Right ventricle myocardium inferior (tissue), 1 donor: ENCODE data around the gene ARSG. TPM values are rescaled to one million over a fixed set of nuclear protein-coding genes. Genes with fewer than 3 reads are reported as not detected.

Experiments
- ATAC-seq: fragments of 200-7000 bp; cut with Tn5 transposase; one replicate; pipeline ENCODE4 v1.9.1; 2020; ENCODE audit warnings: mild to moderate bottlenecking, moderate library complexity
- DNase-seq: peaks from one replicate; pipeline ENCODE4 v3.0.0; 2021; ENCODE audit errors: missing footprints
- intact Hi-C: fragments of 100-400 bp; cut with DNase I; formaldehyde crosslinking; loops from one replicate; pipeline ENCODE4 v1.11.0; 2022
- total RNA-seq: library from RNA; stranded (reverse); fragmentation: NEBNext Ultra II Directional; extraction: Animal tissue kit (Norgen Biotek cat#: 25700); gene quantifications from one replicate; pipeline ENCODE4 v1.2.1, GENCODE V29; 2021
- donor health status: DM: no; HTN: yes; CAD: no; lungs with severe emphysema.

The ARSG gene
- total RNA-seq, 1 donor from 2014 or later: 2.2 TPM

DNA sequence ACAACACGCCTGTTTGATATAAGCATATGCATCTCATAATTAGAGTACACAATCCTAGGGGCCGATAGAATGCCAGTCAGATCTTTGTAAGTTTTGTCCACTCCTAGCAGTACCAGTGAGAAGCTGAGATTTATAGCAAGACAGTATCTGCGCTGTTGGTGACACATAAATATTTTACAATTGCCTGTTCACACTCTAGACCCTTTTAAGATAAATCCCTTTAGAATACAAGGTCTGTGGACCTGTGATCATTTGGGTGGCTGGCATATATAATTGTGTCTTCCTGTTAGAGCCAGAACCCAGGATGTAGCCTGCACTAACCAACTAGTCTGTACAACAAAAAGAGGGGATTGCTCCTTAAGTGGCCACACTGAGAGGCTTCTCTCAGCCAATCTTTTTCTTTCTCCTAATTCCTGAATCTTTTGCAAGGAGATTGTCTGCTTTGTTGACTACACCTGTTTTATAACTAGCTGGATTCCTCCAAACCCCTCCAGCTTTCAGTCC lies 91.3 kb downstream of the ARSG start:
- no peak for ATAC-seq
- intact Hi-C loops: no loop called here
- no peak for DNase-seq

- intact Hi-C loops: no loop called here
- DNase-seq (no peak), ATAC-seq (no peak)
Measured at GRCh38 chr17:68383120-68383442, 91.8 kb downstream of the ARSG start.

DNA sequence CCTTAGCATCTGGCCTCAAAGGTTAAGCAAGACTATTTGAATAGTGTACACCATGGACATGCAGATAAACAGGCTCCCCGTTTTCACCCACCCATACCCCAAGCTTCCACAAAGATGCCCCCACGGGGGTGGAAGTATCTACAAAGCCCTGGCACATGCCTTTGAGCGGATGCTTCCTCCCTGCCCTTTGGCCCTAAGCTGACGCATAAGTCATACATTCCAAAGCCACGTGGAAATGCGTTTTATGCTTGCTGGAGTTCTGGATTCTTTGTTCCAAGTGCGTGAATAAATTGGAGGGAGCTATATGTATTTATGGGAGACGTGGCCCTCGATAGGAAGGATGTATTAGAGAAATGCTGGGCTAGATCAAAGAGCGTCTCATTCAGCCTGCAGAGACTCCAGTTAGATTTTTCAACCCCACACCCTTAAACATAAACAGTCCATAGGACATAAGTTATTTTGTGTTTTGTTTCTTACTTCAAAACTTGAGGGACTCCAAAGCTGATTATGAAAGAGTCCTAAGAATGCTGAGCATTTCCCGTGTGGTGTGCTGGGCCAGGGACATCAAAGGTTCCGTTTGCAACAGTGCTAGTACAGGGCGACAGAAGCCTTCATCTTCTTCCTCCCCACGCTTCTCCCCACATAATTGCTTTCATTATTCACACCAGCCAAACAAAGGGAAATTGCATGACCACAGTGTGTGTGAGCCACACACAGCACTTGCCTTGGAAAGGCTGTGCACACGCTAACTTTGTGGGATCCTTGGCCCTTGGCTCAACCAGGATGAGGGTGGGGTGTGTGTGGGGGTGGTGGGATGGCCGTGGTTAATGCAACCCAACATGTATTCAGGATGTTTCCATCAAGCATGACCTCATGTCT lies 92.4 kb downstream of the ARSG start:
- ATAC-seq (no peak), DNase-seq (no peak)
- intact Hi-C loops: no loop called here

DNA sequence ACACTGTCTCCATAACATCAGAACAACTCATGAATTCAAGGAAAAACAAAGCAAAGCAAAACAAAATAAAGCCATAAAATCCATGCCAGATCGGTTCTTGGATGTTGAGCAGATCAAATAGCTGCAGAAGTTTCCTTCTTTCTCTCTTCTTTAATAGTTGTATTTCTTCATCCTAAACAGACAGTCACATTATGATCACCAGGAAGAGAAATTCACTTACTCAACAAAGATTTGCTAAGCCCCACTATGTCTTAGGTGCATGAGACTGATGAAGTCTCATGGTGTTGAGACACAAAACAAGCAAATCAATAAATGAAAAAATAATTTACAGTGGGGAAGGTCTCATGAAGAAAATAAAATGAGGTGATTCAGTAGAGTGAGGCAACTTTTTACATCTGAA lies 93.2 kb downstream of the ARSG start:
- no peak for ATAC-seq
- DNase-seq: no peak
- intact Hi-C loops: no loop called here

- intact Hi-C loops: no loop called here
- DNase-seq (no peak), ATAC-seq (no peak)
Measured at GRCh38 chr17:68384941-68385340, 93.6 kb downstream of the ARSG start.

DNA sequence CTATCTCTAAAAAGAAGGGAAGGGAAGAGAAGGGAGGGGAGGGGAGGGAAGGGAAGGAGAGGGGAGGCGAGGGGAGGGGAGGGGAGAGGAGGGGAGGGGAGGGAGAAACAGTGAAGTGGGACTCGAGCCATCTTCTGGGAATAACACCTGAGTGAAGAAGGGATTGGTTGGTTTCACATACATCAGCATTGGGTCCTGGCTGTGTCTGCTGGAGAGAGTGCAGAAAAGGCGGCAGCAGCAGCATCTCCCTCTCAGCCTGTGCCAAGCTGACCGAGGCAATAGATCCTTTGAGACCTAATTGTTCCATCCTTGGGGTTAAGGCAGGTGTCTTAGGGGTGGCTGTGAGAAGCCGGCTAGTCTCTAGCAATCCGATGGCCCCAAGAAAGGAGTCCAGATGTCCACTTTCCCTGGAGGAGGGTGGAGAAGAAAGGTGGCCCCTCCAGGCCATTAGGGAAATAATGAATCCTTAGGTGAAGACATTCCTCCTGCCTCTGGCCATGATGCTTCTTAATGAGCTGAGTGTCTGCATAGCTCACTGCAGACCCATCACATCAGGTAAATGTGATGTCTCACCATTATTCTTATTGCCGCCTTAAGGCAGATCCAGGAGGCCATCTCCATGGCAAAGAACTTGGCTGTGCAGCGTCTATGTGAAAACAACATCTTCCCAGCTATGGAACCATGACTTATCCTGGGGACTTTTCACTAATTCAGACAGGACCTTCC lies 94.4 kb downstream of the ARSG start:
- no peak for DNase-seq
- intact Hi-C loops: no loop called here
- no peak for ATAC-seq

GRCh38 chr17:68387435-68388218 lies 96.3 kb downstream of the ARSG start:
- DNase-seq (no peak), ATAC-seq (no peak)
- intact Hi-C loops: no loop called here

- intact Hi-C loops: no loop called here
- DNase-seq (no peak), ATAC-seq (no peak)
Measured at GRCh38 chr17:68389041-68389440, 97.7 kb downstream of the ARSG start.

DNA sequence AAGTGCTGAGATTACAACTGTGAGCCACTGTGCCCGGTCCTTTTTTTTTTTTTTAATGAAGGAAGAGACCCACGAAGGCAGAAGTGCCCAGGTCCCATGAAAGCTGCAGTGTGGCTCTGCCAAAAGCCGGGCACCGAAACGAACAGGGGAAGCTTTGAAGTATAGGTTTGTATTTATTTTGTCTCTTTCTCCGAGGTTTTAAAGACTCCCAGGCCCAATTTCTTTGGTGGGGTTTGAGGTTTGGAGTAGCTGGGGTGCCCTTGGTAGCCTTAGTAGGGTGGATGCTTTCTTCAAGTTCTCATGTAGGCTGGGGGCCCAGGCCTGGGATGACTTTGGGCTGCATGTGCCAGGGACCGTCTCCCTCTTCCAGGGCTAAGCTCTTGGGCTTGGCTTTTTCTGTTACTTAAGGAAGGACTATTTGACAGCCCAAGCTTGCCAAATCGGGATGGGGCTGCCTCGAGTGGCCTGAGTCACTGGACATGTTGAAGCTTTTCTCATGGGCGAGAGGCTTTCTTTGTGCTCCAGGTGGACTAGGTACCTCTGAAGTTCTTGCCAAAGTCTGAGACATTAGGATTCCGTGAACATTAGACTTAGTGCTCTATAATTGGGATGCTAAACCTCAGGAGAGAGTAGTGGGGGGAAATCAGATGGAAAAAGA lies 99.7 kb downstream of the ARSG start:
- intact Hi-C loops: loop anchor here (10.0 kb wide), 1 partner anchor 216 kb away; no protein-coding TSS in a partner anchor
- DNase-seq (no peak), ATAC-seq (no peak)

DNA sequence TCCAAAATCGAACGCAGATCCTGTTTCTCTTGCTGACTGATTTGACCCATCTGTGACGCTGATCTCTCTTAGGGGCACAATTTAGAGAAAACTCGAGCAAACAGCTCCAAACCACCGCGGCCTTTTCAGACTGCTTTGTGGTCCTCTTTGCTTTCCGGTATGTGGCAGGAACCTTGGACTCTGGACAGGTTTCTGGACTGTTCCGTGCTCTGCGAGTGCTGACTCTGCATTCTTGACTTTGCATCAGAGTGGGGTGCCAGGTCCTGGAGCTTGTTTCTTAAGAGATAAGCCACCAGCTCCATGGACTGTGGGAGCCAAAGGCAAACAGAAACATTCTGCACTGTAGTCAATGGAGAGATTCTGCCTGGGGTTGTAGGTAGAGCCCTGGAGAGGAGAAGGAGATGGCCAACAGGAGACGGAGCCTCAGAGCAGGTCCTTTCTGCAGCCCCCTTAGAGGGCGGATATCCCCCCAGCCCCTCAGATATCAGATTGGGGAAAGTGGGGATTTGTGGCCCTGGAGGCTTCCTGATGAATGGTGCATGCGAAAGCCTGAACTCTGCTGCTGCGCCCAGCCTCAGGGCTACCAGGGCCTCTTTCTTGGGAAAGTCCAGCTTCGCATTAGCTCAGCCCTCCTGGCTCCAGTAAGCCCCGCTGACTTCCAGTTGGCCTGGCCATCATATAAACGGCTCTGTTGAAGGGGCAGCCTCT lies 100.4 kb downstream of the ARSG start:
- intact Hi-C loops: loop anchor here (10.0 kb wide), 1 partner anchor 217 kb away; no protein-coding TSS in a partner anchor
- DNase-seq: no peak
- ATAC-seq: no peak

- intact Hi-C loops: loop anchor here (5.0 to 10.0 kb wide), 2 partner anchors 42 to 220 kb away; no protein-coding TSS in a partner anchor
Measured at GRCh38 chr17:68394608-68395331, 103.5 kb downstream of the ARSG start.

GRCh38 chr17:68396226-68397107 lies 105.2 kb downstream of the ARSG start:
- intact Hi-C loops: loop anchor here (5.0 to 10.0 kb wide), 2 partner anchors 44 to 222 kb away; no protein-coding TSS in a partner anchor
- ATAC-seq (no peak), DNase-seq (no peak)

More at GRCh38 chr17:68394608-68395331, 103.5 kb downstream of the ARSG start:
- DNase-seq (no peak), ATAC-seq (no peak)

DNA sequence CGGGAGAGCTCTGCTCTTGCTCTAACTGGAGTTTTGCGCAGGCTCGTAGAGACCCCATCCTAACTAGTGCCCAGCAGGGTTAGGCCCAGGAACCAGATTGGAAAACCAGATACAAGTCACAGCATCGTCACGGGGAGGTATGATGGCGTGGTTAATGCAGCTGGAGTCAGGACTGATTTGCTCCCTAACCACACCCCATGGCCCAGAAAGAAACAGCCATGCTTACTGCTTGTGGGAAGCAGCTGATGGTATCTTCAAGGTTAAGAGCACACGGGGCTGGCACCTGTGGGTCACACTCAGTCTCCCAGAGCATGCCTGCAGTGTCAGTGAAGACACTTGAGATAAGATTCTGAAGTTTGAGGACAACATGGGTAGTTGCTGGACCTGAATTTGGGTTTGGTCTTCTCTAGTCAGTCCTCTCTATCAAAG lies 105.8 kb downstream of the ARSG start:
- no peak for ATAC-seq
- DNase-seq: no peak
- intact Hi-C loops: loop anchor here (5.0 to 10.0 kb wide), 2 partner anchors 45 to 222 kb away; no protein-coding TSS in a partner anchor

DNA sequence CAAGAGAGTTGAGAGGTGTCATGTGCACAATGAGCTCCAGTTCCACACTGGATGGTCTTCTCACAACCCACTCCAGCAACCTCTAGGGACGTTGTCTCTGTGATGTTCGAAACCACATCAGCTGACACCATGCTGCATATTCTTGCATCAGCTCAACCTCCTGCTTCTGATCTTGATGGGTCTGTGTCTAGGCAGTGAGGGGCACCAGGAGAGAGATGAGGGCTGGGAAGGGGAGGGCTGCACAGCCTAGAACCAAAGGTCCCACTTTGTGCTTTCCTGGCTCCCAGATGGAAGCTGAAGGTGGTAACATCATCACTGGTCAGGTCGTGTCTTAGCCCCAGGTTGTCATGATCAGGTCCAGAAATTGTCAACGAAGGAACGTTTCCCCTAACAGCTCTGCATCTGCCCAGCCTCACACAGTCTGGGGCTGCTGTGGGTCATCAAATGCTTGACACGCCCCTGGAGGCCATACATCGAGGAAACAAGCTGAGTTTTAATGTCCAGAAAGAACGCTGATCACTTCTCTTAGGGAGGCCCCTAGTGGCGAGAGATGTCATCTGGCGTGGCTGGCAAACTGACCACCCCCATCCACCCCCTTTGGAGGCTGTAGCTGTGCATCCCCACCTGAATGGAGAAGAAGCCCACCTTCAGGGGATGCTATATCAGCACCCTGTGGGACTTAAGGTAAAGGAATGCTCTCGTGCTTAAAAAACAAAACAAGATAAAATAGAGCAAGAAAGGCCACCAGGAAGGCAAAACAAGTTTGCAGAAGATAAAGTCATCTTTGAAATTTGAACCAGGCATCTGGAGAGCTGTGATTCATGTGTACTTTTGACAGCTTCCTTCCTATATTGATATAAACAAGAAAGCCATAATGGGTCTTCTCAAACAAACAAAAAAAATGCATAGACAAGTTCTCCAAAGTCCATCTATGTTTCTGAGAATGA lies 107.7 kb downstream of the ARSG start:
- peak; percentile 84 for ATAC-seq
- DNase-seq: peak; percentile 79
- intact Hi-C loops: loop anchor here (2.0 to 10.0 kb wide), 3 partner anchors 47 to 224 kb away; no protein-coding TSS in a partner anchor
